HFF-Myc (cell line): Measurements from ENCODE around the gene WNT3.
A peak's percentile ranks its signal among the peaks of the same experiment; 100 is the strongest.

Experiments used
- DNase-seq: peaks from one replicate; pipeline ENCODE4 v3.0.0-alpha.2; 2011; ENCODE audit warnings: low read depth; ENCODE audit errors: extremely low read depth
- H3K4me3 ChIP-seq: replicated peaks from 2 replicates; pipeline ENCODE4 v1.5.1; 2011; ENCODE audit warnings: low read depth, mild to moderate bottlenecking, control low read depth, low read length
- TF ChIP-seq, protein P1 (sequence below): IDR thresholded peaks from 2 replicates; pipeline ENCODE4 v1.5.1; 2012; ENCODE audit warnings: mild to moderate bottlenecking, low read depth, low read length, control low read depth; ENCODE audit errors: missing control alignments

Gene WNT3

GRCh38 chr17:46820592-46821450 lies 2.3 kb upstream of the WNT3 start:
- H3K4me3 ChIP-seq: no peak overlapping the region
- TF ChIP-seq, protein P1, sequence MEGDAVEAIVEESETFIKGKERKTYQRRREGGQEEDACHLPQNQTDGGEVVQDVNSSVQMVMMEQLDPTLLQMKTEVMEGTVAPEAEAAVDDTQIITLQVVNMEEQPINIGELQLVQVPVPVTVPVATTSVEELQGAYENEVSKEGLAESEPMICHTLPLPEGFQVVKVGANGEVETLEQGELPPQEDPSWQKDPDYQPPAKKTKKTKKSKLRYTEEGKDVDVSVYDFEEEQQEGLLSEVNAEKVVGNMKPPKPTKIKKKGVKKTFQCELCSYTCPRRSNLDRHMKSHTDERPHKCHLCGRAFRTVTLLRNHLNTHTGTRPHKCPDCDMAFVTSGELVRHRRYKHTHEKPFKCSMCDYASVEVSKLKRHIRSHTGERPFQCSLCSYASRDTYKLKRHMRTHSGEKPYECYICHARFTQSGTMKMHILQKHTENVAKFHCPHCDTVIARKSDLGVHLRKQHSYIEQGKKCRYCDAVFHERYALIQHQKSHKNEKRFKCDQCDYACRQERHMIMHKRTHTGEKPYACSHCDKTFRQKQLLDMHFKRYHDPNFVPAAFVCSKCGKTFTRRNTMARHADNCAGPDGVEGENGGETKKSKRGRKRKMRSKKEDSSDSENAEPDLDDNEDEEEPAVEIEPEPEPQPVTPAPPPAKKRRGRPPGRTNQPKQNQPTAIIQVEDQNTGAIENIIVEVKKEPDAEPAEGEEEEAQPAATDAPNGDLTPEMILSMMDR: no peak
- no peak for DNase-seq

DNA sequence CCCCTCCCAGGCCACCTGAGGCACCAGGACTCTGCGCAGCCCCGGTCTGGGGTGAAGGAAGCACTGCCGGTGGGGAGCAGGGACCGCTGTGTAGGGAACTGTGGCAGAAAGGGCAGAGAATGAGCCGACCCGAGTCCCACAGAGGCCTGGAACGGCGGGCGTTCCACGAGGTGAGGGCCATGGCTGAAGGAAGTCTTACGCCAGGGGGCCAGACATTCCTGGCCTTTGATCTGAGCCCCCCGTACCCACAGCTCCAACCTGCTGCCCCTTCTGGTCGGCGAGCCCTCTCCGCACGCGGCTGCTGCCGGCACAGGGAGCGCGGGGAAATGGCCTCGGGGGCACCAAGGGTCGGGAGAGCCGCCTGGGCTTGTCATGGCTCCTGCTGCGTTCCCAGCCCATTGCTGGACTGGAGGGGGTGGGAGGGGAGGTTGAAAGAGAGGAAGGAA lies 1.4 kb upstream of the WNT3 start:
- no peak for DNase-seq
- TF ChIP-seq, protein P1: no peak
- no peak overlapping the region for H3K4me3 ChIP-seq

DNA sequence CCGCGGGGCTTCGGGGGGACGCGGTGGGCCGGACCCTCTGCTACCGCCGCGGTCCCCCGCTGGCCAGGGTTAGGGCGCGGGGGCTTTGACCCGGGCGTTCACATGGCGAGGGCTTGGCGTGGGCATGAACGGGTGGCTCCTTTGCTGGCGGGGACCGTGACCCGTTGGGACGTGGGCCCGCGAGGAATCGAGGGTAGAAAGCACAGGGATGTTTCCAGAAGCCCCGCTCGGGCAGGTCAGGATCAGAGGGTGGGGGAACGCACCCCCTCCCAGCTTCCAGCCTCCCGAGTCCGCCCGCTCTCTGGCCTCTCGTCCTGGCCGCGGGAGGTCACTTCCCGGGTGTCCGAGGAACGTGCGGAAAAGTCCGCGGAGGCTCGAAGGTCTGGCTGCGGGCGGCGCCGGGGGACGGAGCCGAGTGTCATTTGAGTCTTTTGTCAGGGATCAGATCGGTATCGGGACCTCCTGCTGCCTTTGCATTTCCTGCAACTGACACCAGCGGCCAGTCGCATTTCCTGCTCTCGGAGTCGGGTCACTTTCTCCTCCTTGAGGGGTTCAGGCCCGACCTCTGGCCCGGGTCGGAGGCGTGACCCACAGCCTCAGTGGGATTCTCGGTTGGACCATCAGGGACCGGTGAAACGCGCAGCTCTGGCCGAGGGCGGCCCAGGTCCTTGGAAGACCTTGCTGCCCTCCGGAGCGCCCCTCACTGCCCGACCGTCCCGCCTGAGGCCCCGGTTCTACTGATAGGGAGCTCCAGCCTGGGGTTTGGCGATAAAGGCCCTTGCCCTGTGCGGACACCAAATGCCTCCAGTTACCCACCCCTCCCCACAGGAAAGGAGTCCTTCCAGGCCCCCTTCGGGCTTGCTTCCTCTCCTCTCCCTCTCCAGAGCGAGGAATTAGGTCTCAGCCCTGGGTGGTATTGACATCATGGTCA lies 702 bp upstream of the WNT3 start:
- peak overlapping the region; percentile 26 for H3K4me3 ChIP-seq
- DNase-seq: no peak
- TF ChIP-seq, protein P1: no peak

DNA sequence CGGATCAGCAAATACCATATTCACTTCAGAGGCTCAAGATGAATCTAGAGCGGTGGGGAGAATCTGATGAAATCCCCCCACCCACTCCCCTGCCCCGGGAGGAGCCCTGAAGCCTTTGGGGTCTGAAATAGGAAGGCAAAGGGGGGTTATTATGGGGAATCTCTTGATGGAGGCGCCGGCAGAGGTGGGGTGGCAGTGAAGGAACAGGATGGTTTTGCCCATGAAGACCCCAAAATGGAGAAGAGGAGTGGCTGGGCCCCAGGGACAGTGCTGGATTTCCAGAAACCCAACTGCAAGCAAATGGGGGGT lies 637 bp downstream of the WNT3 start:
- no peak for DNase-seq
- no peak overlapping the region for H3K4me3 ChIP-seq
- TF ChIP-seq, protein P1: no peak

- TF ChIP-seq, protein P1: no peak
- H3K4me3 ChIP-seq: no peak overlapping the region
- DNase-seq: no peak
Measured at GRCh38 chr17:46817151-46817900, 1.2 kb downstream of the WNT3 start.

DNA sequence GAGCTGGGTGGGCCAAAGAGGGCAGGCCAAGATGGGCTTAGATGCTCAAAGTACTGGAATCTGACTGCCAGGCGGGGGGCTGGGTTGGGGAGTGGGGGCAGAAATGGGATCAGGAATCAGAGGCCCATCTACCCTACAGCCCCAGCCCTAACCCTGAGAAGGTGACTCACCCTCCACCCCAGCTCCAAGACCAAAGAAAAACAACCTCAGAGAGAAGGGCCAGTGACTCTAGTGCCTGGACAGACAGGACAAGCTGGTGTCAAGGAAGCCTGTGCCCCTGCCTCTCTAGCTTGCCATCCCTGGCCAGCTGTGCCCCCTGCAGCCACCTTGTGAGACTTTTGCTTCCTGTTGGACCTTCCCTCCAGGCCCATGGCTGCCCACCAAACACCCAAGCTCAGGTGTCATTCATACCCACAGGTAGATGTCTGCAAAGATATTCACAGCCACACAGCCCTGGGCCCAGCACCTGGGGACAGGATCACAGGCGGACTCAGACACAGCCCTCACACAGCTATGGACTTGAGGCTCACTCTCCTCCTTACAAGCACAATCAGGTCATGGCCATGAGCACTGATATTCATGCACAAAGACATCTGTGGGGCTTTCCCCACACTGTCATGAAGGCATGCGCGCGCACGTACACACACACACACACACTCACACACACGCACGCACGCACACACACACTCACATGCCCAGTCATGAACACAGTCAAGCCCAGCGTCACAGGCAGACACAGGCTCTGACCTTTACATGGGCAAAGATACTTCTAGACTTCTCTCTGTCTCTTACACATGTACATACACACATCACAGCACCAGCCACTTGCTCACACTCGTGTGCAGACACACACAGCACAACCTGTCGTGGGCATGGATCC lies 2.8 kb downstream of the WNT3 start:
- DNase-seq: no peak
- TF ChIP-seq, protein P1: no peak
- H3K4me3 ChIP-seq: no peak overlapping the region
